SKM-1 (cell line): ENCODE results near the gene PIK3CA.
"Not testable (repeated sequence)": the region's sequence is repeated elsewhere in the genome, so short reads cannot be mapped to it uniquely, and the experiment has no call there.

ENCODE experiments used
- DNase-seq: peaks from one replicate; lab custom pipeline; 2025; ENCODE audit not compliant: unreplicated experiment; lab: John Stamatoyannopoulos, UW

PIK3CA gene

DNA sequence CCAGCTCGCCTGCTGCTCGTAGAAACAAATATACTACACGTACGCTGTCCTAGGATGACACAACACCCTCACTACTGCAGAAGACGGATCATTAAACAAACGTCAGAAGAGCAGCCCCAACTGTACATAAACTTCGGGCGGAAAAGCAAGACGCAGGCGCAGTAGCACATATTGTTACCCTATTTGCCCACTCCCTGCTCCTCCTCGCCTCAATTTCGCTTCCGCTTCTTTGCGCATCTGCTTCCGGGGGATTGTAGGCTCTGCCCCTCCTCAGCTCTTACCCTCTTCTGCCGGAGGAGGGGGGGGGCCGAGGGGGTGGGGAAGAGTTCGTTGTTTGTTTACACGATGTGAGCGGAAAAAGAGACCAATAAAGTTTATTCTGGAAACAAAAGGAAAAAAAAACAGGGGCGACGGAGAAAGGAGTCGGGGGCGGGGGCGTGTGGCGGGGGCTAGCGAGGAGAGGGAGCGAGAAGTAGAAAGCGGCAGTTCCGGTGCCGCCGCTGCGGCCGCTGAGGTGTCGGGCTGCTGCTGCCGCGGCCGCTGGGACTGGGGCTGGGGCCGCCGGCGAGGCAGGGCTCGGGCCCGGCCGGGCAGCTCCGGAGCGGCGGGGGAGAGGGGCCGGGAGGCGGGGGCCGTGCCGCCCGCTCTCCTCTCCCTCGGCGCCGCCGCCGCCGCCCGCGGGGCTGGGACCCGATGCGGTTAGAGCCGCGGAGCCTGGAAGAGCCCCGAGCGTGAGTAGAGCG is at the start of gene PIK3CA:
TSS of gene PIK3CA (plus strand) at position 485 of the 743 bp plus-strand sequence. CDS start 50,469 bp downstream, outside the sequence.
- peak; percentile 99 for DNase-seq

GRCh38 chr3:179098388-179099077 is 49.6 kb upstream of the PIK3CA start:
- no peak for DNase-seq

DNA sequence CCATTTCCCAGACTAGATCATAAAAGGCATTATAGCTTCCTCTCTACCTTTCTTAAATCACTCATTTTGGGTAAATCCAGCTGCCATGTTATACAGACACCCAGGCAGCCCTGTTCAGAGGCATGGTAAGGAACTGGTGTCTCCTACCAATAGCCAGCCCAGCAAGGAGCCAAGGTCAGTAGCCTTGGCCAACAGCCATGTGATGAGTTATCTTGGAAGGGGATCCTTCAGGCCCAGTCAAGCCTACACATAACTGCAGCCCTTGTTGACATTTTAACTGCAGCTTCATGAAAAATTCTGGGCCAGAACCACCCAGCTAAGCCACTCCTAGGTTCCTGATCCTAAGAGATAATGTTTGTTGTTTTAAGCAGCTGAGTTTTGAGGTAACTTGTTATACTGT is 47.5 kb upstream of the PIK3CA start:
- DNase-seq, result no peak

DNA sequence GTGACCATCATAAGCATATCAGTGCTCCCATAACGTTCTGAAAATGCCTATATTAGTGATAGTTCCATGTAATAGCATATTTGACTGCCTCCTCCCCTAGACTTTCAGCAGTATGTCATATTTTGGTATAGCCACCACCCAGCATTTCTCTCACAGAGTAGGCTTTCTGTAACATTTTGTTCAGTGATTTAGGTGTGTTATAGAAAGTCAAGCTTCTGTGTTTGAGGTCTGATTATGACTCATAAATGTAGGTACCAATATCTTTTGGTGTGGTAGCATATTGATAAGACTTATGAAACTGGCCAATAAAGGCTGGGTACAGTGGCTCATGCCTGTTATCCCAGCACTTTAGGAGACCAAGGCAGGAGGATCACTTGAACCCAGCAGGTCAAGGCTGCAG is 42.3 kb upstream of the PIK3CA start:
- no peak for DNase-seq

- DNase-seq, result no peak
Observed at GRCh38 chr3:179107617-179108016, 40.5 kb upstream of the PIK3CA start.

GRCh38 chr3:179108086-179108485 is 40.1 kb upstream of the PIK3CA start:
- DNase-seq, result no peak

DNA sequence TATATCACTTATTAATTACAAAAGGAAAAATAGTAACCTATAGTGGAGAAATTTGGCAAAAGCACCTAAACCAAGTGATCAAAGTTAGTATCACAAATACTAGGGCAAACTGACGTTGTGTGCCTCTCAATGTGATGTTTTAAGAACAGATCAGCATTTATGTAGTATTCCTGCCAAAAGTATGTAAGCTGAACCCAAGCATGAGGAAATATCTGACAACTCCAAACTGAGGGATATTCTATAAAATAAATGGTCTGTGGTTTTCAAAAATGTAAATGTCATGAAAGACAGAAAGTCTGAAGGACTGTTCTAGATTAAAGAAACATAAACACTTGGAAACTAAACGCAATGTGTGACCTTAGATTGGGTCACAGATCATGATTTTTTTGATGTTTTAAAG is 34.3 kb upstream of the PIK3CA start:
- DNase-seq, result no peak

GRCh38 chr3:179115444-179115843 is 32.7 kb upstream of the PIK3CA start:
- DNase-seq, result not testable (repeated sequence)

DNA sequence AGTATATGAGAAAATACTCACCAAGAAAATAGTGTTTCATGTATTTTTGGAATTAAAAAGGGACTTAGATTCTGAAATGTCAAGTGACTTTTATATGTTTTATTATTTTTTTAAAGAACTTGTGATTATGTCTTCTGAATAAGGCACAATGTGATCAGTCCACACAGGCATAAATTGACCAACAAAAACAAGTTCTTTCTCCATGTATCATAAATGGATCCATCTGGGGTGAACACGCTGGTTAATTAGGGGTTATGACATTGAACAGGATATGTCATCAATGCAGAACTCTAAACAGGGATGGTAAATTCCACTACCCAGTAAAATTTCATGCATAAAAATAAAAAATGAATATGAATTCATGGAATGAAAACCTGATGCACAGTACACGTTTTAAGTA is 31.3 kb upstream of the PIK3CA start:
- no peak for DNase-seq

DNA sequence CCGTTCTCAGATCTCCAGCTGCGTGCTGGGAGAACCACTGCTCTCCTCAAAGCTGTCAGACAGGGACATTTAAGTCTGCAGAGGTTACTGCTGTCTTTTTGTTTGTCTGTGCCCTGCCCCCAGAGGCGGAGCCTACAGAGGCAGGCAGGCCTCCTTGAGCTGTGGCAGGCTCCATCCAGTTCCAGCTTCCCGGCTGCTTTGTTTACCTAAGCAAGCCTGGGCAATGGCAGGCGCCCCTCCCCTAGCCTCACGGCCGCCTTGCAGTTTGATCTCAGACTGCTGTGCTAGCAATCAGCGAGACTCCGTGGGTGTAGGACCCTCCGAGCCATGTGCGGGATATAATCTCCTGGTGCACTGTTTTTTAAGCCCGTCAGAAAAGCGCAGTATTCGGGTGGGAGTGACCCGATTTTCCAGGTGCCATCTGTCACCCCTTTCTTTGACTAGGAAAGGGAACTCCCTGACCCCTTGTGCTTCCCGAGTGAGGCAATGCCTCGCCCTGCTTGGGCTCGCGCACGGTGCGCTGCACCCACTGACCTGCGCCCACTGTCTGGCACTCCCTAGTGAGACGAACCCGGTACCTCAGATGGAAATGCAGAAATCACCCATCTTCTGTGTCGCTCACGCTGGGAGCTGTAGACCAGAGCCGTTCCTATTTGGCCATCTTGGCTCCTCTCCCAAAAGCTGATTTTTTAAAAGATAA is 15.8 kb upstream of the PIK3CA start:
- not testable (repeated sequence) for DNase-seq

GRCh38 chr3:179133575-179133974 is 14.6 kb upstream of the PIK3CA start:
- DNase-seq, result no peak

DNA sequence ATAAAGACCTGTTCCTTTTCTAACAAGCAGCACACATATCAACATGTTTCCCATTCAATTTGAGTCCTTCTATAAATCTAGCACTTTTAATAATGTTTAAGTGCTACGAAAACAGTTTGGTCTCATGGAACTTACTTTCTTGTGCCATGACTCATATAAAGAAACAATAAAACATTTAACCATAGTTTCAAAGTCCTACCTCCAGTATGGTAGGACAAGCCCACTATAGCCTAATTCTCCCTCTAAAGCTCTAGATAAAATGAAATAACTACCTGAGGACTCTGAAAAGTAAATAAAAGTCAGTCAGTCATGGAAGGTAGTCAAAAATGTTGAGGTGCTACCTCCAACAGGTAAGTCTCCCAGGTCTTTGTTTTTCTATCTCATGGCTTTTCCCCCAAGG is 12.0 kb upstream of the PIK3CA start:
- no peak for DNase-seq

DNA sequence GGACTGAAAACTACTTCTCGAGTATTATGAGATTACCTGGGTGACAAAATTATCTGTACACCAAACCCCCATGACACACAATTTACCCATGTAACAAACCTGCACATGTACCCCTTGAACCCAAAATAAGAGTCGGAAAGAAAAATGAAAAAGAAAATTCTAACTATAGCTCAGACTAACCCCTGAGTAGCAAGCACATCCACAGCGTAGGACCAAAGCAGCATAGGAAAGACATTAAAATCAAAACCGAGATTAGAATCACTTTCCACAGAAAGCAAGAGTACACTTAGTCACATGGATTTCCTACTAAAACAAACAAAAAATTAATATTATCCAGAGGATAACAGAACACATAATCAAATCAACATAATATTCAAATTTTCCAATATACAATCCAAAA is 6.3 kb upstream of the PIK3CA start:
- DNase-seq, result no peak

DNA sequence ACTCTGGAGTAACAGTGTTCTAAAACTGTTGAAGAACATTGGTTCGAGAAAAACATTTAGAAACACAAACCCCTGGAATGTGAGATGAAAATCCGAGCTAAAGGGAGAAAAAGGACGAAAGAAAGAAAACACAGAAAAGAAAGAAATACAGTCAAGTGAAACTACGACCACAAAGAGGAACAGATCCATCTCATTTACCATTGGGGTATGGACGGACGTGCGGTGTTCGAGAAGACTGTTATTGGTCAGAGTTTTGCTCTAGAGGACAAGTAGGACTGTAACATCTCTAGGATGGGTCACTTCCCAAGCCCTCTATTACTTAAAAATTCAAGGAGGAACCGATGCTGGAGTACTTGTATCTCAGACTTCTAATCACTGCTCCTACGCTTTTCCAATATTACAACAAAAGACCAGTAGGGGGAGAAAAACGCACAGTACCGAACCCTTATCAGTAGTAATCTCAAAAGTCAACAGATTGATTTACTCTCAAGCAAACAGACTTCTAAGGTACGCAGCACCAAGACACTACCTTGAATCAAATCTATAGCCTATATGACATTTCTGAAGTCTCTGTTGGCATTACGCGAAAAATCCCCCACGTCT is 1.1 kb upstream of the PIK3CA start:
- DNase-seq, result peak; percentile 53

DNA sequence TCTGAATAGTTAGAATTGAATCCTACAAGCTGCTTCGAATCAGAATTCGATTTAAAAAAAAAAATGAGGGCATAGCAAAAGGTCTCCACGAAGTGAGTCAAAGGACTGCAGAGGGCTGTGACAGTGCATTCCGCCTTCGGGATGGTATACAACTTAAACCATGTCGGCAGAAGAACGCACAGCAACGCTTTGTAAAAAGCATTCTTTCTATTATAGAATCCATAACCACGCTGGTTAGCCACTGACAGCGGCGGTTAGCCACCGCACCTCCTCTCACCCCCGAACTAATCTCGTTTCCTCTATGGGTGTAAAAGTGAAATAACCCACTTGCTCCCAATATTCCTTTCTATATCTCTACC is 664 bp upstream of the PIK3CA start:
- no peak for DNase-seq

DNA sequence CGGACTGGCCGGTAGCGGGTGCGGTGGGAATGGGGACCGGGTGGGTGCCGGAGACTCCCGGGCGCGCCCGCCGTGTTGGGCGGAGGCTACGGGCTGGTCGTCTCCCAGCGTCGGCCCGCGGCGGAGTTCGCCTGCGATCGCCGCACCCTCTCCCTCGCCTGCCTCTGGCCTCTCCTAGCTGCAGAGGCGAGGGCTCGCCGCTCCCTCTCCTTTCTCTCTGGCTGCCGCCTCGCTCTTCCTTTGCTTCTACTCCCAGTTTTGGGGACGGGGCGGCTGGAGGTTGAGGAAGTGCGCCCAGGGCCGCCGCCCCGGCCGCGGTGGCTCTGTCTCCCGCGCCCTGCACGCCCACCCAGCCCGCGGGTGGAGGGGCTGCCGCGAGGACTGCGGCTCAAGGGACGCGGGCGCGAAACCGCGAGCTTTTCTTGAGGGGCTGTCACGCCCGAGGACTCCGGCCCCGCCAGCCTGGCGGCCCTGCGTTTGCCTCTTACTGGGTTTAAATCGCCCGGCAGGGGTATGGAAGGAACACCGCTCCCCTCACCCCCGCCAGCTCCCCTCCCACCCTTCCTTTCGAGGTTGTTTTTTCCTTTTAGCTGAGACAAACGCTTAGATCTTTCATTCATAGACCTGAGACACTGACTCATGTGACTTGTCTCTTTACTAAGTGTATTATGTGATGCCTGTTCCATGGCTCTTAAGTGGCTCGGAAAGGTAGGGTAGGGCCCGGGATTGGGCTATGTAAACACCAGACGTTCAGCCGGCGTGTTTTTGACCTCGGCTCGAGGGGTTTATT is 654 bp downstream of the PIK3CA start:
- DNase-seq, result no peak

GRCh38 chr3:179149406-179149867 is 1.3 kb downstream of the PIK3CA start:
- DNase-seq, result peak; percentile 21

DNA sequence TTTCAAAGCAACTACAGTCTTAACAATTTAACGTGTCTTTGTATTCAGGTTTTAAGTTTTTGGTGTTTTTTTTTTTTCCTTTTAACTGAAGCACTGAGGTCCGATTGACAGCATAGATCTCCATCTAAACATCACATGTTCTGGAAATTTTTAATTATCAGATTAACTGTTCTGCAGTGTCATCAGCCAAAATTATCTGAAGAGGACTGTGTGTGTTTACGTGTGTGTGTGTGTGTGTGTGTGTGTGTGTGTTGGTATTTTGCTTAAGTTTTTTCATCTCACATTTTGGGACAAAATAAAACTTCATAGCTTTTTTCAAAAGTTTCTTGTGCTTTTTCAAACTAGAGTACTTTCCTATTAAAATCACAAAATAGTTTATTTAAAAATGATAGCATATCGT is 1.8 kb downstream of the PIK3CA start:
- DNase-seq, result no peak

- DNase-seq, result no peak
Observed at GRCh38 chr3:179150610-179151009, 2.5 kb downstream of the PIK3CA start.

DNA sequence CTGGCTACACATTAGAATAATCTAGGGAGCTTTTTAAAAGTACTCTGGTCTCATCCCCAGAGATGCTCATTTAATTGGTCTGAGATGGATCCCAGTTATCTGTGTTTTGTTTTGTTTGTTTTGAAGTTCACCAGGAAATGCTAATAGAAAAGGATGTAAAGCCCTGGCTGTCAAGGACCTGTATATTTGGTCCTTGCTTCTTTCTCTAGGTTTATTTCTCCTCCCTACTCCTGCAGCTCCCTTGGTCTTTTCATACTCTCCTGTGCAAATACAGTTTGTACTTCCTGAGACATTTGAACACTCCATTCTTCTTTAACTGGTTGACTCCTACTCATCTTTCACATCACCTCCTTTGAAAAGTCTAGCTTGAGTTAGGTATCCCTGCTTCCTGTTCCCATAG is 3.3 kb downstream of the PIK3CA start:
- no peak for DNase-seq

- no peak for DNase-seq
Observed at GRCh38 chr3:179156170-179156569, 8.0 kb downstream of the PIK3CA start.
